H4 (cell line): Measurements from ENCODE around the gene BRD1. TPM values are rescaled to one million over a fixed set of nuclear protein-coding genes. Genes with fewer than 3 reads are reported as not detected.
"Not testable (repeated sequence)": the region's sequence is repeated elsewhere in the genome, so short reads cannot be mapped to it uniquely, and the experiment has no call there.

Source experiments
- DNase-seq: peaks from one replicate; pipeline ENCODE4 v3.0.0-alpha.2; 2015; ENCODE audit warnings: low spot score
- total RNA-seq: library from RNA; depleted of rRNA; stranded (reverse); fragments of >200 nt; shearing (Covaris generic); gene quantifications from 2 replicates; pipeline ENCODE4 v1.2.3, GENCODE V29; 2014

BRD1 gene
- total RNA-seq, 1 experiment from 2014 or later = 7.3 TPM

DNA sequence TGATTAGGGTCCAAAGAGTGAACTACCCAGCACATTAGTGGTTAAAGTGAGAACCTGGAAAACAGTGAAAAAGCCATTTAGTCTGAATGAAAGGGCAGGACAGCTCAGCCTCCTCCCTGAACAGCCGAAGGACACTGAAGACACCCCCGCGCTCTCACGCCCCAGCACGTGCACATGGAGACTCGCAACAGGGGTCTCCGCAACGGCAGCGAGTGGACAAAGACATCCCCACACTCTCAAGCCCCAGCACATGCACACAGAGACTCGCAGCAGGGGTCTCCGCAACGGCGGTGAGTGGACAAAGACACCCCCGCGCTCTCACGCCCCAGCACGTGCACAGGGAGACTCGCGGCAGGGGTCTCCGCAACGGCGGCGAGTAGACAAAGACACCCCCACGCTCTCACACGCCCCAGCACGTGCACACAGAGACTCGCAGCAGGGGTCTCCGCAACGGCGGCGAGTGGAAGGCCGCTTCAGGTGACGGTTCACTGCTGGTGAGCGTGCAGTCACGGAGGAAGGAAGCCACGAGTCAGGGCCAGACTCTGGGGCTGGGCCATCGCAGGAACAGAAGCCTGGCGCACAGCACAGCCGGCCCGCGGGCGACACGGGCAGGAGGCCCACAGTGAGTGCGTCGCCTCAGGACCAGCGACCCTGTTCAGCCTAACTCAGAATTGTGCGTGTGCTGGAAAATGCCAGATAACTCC, 43.6 kb downstream of the BRD1 start:
- no peak for DNase-seq

DNA sequence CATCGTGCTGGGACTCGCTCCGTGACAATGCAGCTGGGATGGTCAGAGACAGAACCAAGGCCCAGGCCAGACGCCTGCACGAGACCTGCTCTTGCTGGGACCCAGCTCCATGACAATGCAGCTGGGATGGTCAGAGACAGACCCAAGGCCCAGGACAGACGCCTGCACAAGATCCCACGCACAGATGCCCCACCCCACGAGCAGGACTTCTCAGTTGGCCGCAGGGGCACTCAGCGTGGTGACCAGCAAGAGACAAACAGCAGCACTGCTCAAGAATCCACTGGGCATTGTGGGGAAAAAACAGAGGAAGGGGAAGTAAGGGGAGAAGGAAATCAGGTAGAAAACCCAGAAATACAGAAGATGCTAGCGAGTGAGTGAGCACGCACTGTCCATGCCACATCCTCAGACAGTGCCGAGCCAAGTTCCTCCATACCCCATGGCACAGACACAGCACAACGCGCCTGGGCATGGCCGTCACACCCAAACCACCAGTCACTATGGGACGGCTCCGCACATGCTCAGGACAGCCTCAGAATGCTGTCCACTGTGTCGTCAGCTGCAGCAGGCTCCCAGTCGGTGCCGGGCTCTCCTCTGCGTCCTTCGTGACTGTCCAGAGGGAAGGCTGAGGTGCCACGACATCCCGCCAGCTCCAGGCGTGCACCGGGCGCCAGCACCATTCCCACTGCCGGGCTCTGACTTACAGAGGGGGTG, 44.5 kb downstream of the BRD1 start:
- DNase-seq = no peak

DNA sequence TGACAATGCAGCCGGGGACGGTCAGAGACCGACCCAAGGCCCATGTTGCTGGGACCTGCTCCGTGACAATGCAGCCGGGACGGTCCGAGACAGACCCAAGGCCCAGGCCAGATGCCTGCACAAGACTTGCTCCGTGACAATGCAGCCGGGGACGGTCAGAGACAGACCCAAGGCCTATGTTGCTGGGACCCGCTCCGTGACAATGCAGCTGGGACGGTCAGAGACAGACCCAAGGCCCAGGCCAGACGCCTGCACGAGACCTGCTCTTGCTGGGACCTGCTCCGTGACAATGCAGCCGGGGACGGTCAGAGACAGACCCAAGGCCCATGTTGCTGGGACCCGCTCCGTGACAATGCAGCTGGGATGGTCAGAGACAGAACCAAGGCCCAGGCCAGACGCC, 45.8 kb downstream of the BRD1 start:
- DNase-seq = not testable (repeated sequence)

DNA sequence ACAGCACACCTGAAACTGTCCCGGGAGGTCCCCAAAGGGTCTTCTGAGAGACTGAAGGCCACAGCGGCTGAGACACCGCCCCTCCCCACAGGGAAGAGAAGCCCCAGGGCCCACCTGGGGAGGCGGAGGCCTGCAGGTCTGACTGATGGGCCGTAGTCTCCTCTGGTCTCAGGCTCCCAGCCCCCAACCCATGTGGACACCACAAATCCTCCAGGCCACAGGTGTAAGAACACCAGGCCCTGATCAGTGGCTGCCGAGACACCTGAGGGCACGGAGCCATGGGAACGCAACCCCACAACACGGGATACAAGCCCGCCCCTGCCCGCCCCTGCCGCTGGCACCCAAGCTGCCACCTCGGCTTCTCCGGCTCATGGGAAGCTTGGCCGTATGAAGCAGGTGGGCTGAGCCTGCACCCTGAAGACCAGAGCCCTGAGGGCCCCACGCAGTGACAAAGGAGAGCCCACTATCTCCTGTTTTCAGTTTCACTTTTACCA, 46.3 kb downstream of the BRD1 start:
- no peak for DNase-seq

DNA sequence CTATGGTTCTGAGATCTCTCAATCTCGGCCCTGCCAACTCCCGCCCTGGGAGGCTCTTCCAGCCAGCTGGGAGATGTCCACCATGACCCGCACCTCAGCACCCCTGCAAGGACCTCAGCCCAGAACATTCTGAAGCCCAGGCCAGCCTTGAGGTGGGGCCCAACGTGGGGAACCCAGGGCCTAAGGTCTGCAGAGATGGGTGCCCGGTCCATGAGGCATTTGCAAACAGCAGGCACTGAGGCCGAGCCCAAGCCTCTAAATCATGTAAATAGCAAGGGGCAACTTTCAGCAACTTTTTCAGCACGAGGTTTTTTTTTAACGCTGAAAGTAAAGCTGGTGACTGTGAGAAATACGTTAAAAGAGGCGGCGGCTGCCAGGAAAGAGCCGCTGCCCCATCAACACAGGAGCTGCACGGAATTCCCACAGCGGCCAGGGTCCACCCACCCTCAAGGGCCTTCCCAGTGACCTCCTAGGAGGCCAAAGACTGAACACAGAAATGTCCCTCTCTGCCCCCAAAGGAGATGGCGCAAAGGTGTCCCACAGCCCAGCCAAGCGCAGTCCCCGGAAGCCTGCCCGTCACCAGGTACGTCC, 46.9 kb downstream of the BRD1 start:
- DNase-seq = no peak

DNA sequence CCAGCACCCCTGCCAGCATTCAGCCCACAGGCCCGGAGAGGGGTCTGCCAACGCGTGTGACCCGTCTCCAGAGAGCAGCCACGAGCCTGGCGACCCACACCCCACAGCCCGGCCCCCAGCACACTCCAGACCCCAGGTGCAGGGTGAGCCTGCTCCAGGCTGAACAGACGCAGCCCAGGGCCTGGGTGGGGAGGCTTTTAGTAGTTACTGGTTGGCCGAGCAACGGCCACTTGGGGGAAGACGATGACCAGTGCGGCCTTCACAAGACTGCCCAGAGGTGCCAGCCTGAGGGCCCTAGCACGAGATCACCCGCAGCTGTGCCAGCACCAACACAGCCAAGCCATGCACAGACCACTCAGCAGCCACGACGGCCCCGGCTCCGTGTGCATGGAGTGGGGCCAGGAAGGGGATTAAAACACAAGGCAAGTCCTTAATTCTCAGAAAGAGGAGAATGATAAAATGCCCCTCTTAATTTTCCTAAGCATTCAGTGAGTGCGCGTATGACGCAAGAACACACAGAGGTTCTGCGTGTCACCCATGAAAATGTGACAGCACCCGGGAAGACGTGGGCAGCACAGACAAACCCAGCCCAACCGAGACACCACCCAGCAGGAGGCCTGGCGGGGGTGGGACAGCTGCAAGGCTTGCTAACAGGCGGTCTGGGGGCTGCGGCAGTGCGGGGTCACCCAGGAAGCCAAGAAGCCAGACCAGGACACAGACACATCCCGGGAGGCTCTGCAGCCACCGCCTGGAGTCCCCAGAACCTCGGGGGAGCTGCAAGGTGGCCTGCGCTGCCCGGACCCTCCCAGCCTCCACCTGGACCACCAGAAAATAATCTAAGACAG, 47.6 kb downstream of the BRD1 start:
- no peak for DNase-seq

DNA sequence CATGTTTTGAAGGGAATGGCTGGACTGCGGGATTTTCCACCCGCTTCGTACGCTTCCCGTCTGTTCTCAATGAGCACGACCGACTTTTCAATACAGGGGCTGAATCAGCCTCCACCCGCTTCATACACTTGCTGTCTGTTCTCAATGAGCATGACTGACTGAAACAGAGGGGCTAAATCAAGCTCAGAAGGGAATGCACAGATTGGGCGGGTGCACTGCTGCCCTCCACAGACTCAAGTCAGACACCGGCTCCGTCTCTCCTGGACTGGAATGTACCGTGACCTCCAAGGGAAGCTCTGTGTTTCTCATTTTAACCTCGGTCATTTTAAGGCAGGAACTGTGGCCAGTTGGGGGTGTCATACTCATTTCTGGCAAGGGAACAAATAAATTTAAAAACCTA, 48.5 kb downstream of the BRD1 start:
- no peak for DNase-seq

DNA sequence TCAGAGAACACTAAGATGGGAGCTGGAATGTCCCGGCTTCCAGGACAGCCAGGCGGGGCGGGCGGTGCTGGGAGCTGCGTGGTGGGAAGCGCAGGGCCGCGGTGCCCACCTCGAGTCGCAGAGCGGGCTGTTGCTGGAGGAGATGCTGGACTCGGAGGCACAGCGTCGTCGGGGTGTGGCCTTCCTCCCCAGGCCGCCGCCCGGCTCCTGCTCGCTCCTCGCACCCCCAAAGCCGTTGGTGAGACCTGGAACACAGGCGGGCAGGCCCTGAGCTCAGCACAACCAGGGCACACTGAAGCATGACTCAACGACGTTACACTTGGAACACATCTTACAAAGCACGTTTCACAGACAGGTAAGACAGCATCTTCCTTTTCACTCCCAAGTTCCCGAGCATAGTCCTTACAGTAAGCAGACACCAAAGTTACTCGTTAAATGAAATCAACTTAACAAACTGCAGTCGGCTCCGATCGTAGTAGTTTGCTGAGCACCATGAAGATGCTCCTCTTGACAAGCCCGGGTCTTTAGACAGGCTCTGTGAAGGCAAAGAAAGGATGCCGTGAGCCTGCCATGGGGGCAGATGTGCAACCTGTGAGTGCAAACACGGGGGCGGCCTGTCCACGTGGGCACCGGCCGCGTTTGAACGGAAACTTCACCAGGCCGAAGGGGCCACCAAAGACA, 50.0 kb downstream of the BRD1 start:
- DNase-seq = no peak

DNA sequence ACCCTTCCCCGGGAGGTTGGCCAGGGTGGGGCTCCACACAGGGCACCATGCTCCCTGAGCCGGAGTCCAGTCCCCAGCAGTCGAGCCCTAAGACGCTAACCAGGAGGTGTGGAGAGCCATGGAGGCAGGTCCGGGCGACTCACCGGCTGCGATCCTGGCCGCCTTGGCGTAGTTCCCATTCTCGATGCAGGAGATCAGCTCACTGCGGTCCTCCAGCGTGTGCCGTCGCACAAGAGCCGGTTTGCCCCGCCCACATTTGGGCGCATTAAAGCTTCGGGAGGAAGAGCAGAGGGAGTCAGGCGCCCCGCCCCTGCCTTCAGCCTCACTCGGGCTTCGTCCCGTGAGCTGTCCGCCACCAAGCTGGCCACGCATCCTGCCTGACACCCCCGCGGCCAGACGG, 50.8 kb downstream of the BRD1 start:
- DNase-seq = no peak

DNA sequence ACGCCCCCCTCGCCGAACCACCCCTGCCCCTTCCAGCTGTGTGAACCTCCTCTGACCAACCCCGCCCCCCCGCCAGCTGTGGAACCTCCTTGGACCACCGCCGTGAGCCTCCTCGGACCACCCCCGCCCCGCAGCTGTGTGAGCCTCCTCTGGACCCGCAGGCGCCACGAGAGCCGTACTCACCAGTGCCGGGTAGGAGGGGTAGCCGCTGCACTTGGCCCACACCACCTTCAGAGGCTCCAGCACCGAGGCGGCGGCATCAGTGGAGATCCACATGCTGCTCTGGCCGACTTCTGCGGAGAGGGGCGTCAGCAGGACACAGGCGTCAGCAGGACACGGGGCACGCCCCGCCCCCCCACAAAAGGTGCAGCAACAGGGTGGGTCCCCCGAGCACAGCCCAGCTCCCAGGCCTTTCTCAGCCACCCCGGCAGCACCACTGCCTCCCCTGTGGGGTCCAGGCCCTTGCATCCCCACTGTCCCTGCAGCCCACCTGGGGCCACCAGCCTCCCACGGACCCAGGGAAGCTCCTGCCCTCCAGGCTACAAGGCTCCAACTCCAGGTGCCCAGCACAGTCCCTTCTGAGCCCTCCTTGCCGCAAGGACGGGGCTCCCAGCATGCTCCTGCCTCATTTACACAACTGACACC, 51.7 kb downstream of the BRD1 start:
- DNase-seq = no peak

DNA sequence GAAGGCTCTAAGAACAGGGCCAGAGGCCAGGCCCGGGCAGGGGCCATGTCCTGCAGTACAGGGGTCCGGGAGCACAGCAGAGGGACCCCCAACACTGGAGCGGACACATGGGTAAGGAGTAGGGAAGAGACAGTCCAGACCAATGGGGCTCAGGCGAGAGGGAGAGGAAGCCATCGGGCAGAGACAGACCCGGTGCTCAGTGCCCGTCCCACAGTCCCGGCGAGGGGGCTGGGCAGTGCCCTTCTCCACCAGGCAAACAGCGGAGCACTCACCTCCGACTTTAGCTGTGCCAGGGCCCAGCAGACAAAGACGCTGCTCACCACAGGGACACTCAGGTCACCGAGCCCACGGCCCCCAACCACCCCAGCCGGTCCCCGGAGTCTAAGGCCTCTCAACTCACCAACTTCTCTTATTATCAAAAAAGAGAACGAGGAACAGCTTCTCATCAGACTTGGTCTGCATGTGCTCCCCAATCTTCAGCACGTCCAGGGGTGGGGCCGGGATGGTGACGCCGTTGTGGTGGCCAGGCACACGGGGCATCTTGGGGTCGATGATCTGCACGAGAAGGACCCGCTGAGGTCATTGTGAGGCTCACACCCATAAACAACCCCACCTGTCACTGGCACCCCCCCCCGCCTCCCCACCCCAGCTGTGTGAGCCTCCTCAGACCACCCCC, 52.3 kb downstream of the BRD1 start:
- DNase-seq = no peak

DNA sequence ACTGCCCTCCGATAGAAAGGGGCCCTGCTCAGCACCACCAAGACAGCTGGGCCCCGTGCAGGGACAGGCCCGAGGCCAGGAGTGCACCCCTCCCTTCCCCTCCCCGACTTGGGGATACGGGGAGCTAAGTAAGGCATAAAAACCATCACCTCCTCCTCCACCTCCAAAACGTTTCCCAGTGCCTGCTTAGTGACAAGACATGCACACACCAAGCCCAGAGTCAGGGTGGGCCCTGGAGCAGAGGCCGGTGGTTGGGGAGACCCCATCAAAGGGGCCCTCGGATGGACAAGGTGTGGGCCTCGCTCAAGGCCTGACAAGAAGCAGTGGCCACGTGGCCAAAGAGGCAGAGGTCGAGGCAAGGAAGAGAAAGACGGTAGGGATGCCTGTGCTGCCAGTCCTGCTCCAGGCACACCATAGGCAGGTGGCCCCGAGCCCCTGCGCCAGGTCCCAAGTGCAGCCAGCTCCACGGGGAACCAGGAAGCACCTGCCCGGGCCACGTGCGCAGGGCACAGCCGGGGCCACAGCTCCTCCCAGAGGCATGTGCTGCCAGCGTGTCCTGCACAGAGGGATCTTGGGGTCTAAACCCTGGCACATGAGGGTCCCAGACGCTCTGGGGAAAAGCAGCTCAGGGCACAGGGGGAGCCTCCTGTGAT, 53.0 kb downstream of the BRD1 start:
- DNase-seq = no peak

DNA sequence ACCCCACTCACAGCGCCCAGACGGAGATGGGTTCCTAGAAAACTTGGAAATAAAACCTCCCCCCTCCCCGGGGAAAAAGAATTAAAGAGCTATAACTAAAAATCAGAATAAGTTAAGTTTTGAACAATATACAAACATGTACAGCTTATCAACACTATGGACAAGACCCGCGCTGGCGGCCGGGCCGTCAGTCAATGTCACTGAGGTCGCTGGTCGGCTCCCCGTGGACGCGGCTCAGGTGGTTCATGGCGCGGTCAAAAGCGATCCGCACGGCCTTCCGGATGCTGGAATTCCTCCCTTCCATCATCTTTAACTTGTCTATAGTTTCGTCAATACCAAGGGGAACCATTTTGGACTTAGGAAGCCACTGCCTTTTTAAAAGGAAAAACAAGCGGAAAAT, 53.6 kb downstream of the BRD1 start:
- no peak for DNase-seq

DNA sequence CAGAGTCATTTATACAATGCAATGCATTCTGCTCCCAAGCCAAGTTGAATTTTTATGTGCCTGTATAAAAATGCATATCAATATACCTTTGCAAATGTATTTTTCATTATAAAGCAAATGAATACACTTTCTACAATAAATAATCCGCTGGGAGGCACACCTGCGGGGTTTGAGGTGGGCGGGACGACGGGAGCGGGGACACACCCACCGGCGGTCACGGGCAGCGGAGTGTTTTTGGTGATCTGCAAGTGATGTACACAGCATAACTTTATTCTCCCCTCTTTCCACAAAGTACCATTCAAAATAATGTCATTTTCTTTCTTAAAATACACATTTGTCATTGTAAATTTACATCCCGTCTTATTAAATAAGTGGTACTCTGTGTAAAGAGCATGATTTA, 54.1 kb downstream of the BRD1 start:
- DNase-seq = no peak

DNA sequence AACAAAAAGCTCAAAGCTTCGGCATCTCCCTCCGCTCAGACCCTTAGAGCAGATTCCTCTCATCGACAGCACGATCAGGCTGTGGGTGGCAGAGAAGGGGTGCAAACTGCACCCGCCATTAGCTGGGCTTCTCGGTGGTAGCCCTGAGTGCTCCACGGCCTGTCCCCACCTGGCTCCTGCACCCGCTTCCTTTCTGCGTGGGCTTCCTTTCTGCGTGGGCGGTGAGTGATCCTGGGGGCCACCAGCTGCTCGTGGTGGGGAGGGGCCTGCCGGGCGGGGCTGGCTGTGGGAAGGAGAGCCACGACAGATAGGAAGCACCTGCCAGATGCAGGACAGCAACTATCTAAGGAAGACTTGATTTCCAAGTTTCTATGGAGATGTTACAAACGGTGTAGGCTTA, 55.0 kb downstream of the BRD1 start:
- DNase-seq = no peak

DNA sequence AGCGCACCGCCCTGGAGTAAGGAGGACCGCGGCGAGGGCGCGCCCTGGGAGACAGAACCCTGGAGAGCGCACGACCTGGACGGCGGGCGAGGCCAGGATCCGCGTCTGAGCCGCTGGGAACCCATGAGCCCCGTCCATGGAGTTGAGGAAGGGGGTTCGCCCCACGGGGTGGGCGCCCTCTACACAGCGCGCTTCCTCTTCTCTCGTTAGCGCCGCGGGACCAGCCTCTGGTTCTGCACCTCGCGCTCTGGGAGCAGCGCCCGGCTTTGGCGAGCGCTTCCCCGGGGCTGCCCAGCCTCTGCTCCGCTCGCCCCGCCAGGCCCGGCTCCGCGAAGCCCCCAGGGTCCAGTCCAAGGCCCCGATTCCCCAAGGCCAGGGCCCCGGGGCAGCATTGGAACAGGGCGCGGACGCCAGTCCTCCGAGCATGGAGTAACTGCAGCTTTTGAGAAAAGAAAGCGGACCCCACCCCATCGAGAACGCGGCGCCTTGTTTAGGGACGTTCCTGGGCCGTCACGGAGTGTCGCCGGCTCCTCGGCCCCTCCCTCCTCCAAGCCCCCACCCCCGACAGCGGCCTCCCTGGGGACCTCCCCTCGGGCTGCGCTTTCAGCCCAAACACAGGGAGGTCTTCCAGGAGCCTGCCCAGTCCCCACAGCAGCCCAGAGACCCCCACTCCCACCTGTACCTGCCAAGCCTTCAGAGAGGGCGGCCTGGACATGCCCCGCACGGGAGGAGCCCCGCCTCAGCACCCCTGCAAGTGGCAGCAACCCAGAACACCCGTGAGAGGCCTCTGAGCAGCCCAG, 56.2 kb downstream of the BRD1 start:
- no peak for DNase-seq

DNA sequence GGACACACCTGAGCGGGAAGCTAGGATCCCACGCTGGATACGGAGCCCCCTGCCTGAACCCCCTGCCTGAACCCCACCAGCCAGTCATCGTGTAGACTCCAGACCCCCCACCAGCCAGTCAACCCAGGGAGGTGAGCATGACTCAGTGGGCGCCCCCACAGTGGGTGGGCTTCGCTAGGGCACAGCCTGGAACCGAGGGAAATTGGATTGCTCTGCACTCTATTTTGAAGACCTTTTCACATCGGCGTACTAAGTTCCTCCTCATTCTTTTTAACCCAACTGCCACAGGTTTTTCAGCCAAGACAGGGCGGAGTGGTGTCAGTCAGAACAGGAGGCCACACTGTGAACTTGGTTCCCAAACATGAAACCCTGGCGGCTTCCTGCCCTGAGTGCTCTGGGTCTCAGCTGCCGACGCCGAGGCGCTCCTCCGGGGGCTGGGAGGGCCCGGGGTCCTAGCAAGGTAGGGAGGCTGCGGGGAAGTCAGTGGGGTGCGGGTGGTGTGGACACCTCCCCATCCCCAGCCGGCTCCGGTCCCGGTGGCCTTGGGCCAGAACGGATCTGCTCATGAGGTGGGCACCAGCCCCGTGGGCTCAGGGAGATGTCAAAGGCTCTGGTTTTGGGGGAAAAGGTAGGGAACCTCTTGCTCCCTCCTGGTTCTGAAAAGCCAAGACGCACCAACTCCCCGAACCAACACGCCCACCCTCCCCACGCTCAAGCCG, 57.0 kb downstream of the BRD1 start:
- no peak for DNase-seq
